ENCODE results near the gene COL12A1.

The COL12A1 gene

GRCh38 chr6:75085931-75086635, 119.8 kb downstream of the COL12A1 start:
- no peak for DNase-seq
- intact Hi-C loops (cut with DNase I), result no loop called here

- peak in 41 of 42 donors; percentile 5 to 67 (median 36) for DNase-seq
- intact Hi-C loops (cut with DNase I), result no loop called here
Measured at GRCh38 chr6:75084872-75085381, 120.9 kb downstream of the COL12A1 start.

GRCh38 chr6:75084018-75084417, 121.8 kb downstream of the COL12A1 start:
- intact Hi-C loops (cut with DNase I), result no loop called here

GRCh38 chr6:75081921-75082320, 123.9 kb downstream of the COL12A1 start:
- no peak for DNase-seq
- intact Hi-C loops (cut with DNase I), result no loop called here

More at GRCh38 chr6:75084018-75084417, 121.8 kb downstream of the COL12A1 start:
- no peak for DNase-seq

GRCh38 chr6:75081047-75081446, 124.8 kb downstream of the COL12A1 start:
- intact Hi-C loops (cut with DNase I), result no loop called here
- DNase-seq, result no peak

GRCh38 chr6:75079589-75079988, 126.3 kb downstream of the COL12A1 start:
- no peak for DNase-seq
- intact Hi-C loops (cut with DNase I), result no loop called here

- no peak for DNase-seq
- intact Hi-C loops (cut with DNase I), result no loop called here
Measured at GRCh38 chr6:75077701-75078100, 128.2 kb downstream of the COL12A1 start.

GRCh38 chr6:75076009-75076408, 129.8 kb downstream of the COL12A1 start:
- DNase-seq, result no peak
- intact Hi-C loops (cut with DNase I), result no loop called here

- intact Hi-C loops (cut with DNase I), result no loop called here
Measured at GRCh38 chr6:75070244-75070643, 135.6 kb downstream of the COL12A1 start.

GRCh38 chr6:75065523-75065922, 140.3 kb downstream of the COL12A1 start:
- intact Hi-C loops (cut with DNase I), result no loop called here
- no peak for DNase-seq

More at GRCh38 chr6:75070244-75070643, 135.6 kb downstream of the COL12A1 start:
- no peak for DNase-seq

- intact Hi-C loops (cut with DNase I), result no loop called here
- no peak for DNase-seq
Measured at GRCh38 chr6:75052491-75052890, 153.4 kb downstream of the COL12A1 start.

GRCh38 chr6:75049308-75049707, 156.5 kb downstream of the COL12A1 start:
- no peak for DNase-seq
- intact Hi-C loops (cut with DNase I), result no loop called here

GRCh38 chr6:75044846-75045245, 161.0 kb downstream of the COL12A1 start:
- DNase-seq, result no peak
- intact Hi-C loops (cut with DNase I), result no loop called here

GRCh38 chr6:75041381-75041780, 164.5 kb downstream of the COL12A1 start:
- DNase-seq, result no peak
- intact Hi-C loops (cut with DNase I), result no loop called here

Measured in head of caudate nucleus (tissue), 42 donors.